PC-9 (cell line): ENCODE data around the gene EXT2. TPM values are rescaled to one million over a fixed set of nuclear protein-coding genes. Genes with fewer than 3 reads are reported as not detected.

Experiments
- BruUV-seq: library from RNA; stranded (reverse); fragments of 400-500 nt; replicated peaks from 2 replicates; lab custom pipeline; 2021; lab: Mats Ljungman, UMichigan
- CTCF ChIA-PET: fragments of 300-600 bp; sonication (Branson Sonifier 250); formaldehyde crosslinking; loops from one replicate; lab custom pipeline; 2022; ENCODE audit warnings: antibody characterized with exemption; lab: Charles Lee
- POLR2A ChIA-PET: fragments of 300-600 bp; sonication (Branson Sonifier 250); formaldehyde crosslinking; loops from one replicate; lab custom pipeline; 2022; ENCODE audit warnings: antibody characterized with exemption; ENCODE audit not compliant: unreplicated experiment; lab: Charles Lee
- DNase-seq, 2 experiments: peaks; one replicate each; pipeline versions ENCODE4 v3.0.0 to v3.0.0-alpha.2; 2015 to 2022; ENCODE audit warnings: mixed read lengths in 1 of 2
- H2AFZ ChIP-seq: fragments of 200-600 bp; sonication (generic); 2 replicates; pipeline ENCODE4 v1.8.1; 2017; ENCODE audit warnings: antibody characterized with exemption
- H3F3A ChIP-seq: fragments of 200-600 bp; sonication (generic); 2 replicates; pipeline ENCODE4 v1.8.1; 2017; ENCODE audit warnings: antibody characterized with exemption, mild to moderate bottlenecking, low read depth; ENCODE audit not compliant: insufficient read depth
- H3K27ac ChIP-seq: fragments of 200-600 bp; sonication (generic); 2 replicates; pipeline ENCODE4 v1.6.1; 2016; ENCODE audit warnings: mixed run types
- H3K27me3 ChIP-seq: fragments of 200-600 bp; sonication (generic); 2 replicates; pipeline ENCODE4 v1.6.1; 2016; ENCODE audit warnings: low read depth, mixed run types; ENCODE audit not compliant: insufficient read depth
- H3K36me3 ChIP-seq: fragments of 200-600 bp; sonication (generic); 2 replicates; pipeline ENCODE4 v1.6.1; 2016; ENCODE audit warnings: low read depth, mixed run types
- H3K4me1 ChIP-seq: fragments of 200-600 bp; sonication (generic); replicated peaks from 2 replicates; pipeline ENCODE4 v1.6.1; 2016; ENCODE audit warnings: mixed run types; ENCODE audit not compliant: insufficient read depth
- H3K4me2 ChIP-seq: fragments of 200-600 bp; sonication (generic); 2 replicates; pipeline ENCODE4 v1.6.1; 2017; ENCODE audit warnings: mixed run types
- H3K4me3 ChIP-seq: fragments of 200-600 bp; sonication (generic); 2 replicates; pipeline ENCODE4 v1.6.1; 2016; ENCODE audit warnings: mixed run types
- H3K79me2 ChIP-seq: fragments of 200-600 bp; sonication (generic); 2 replicates; pipeline ENCODE4 v1.6.1; 2017; ENCODE audit warnings: low read depth, mixed run types
- H3K9me2 ChIP-seq: fragments of 200-600 bp; sonication (generic); 2 replicates; pipeline ENCODE4 v1.8.1; 2017; ENCODE audit warnings: mild to moderate bottlenecking; ENCODE audit not compliant: insufficient read depth
- H3K9me3 ChIP-seq: fragments of 200-600 bp; sonication (generic); 2 replicates; pipeline ENCODE4 v1.8.1; 2016; ENCODE audit warnings: low read depth; ENCODE audit not compliant: insufficient read depth
- H4K20me1 ChIP-seq: fragments of 200-600 bp; sonication (generic); 2 replicates; pipeline ENCODE4 v1.8.1; 2017; ENCODE audit not compliant: insufficient read depth
- CTCF ChIP-seq: fragments of 200-600 bp; sonication (generic); conservative IDR thresholded peaks from 2 replicates; pipeline ENCODE4 v1.6.1; 2017; ENCODE audit warnings: mixed run types, antibody characterized with exemption, mild to moderate bottlenecking, moderate library complexity
- EZH2 ChIP-seq: fragments of 200-600 bp; sonication (generic); IDR thresholded peaks from 2 replicates; pipeline ENCODE4 v1.8.0; 2017; ENCODE audit warnings: antibody characterized with exemption, low read depth
- intact Hi-C: fragments of 100-400 bp; cut with micrococcal nuclease; formaldehyde crosslinking; loops from one replicate; pipeline ENCODE4 v1.10.0; 2022; ENCODE audit not compliant: unreplicated experiment
- total RNA-seq: library from RNA; stranded (reverse); gene quantifications from 2 replicates; pipeline ENCODE4 v1.2.3, GENCODE V29; 2021

EXT2 gene
- total RNA-seq, 1 experiment from 2014 or later = 72.4 TPM

- Histone ChIP-seq H3F3A (peaks cover 35% of the 10 kb centered on the region), H3K27ac (peak overlapping the region; percentile 70; the same call in 1 of the 2 replicates), H3K4me3 (no peak overlapping the region), H3K4me1 (peaks cover 38% of the 10 kb centered on the region), H3K27me3 (no peaks in the 10 kb centered on the region), H3K79me2 (0 out of 2 replicates have a peak, but pooled peaks cover 5% of the 10 kb centered on the region), H3K9me2 (no peaks in the 10 kb centered on the region), H3K36me3 (0 out of 2 replicates have a peak, but pooled peaks cover 5% of the 10 kb centered on the region), H3K4me2 (peak overlapping the region; percentile 70), H3K9me3 (no peaks in the 10 kb centered on the region), H2AFZ (no peak overlapping the region), H4K20me1 (peaks cover 8% of the 10 kb centered on the region)
- TF ChIP-seq EZH2 (no peak), CTCF (no peak)
- ChIA-PET POLR2A (no interaction called here), CTCF (interaction anchor here (0.6 kb wide), 1 partner anchor 110 kb away, joined by 4 read pairs; no protein-coding TSS in a partner anchor)
- no TSS peak for BruUV-seq
- intact Hi-C loops = no loop called here
- no peak for DNase-seq
These were observed 49.7 kb downstream of the EXT2 start for GRCh38 chr11:44145011-44145775.

- intact Hi-C loops = no loop called here
- Histone ChIP-seq H3K4me1 (peaks cover 38% of the 10 kb centered on the region), H3K4me2 (no peak overlapping the region), H3K27me3 (no peaks in the 10 kb centered on the region), H3K79me2 (0 out of 2 replicates have a peak, but pooled peaks cover 5% of the 10 kb centered on the region), H3K9me3 (no peaks in the 10 kb centered on the region), H3K36me3 (0 out of 2 replicates have a peak, but pooled peaks cover 5% of the 10 kb centered on the region), H3F3A (peaks cover 35% of the 10 kb centered on the region), H2AFZ (no peak overlapping the region), H3K4me3 (no peak overlapping the region), H3K27ac (no peak overlapping the region), H3K9me2 (no peaks in the 10 kb centered on the region), H4K20me1 (peaks cover 8% of the 10 kb centered on the region)
- CTCF ChIA-PET = no interaction called here
- TF ChIP-seq CTCF (no peak), EZH2 (no peak)
- POLR2A ChIA-PET = no interaction called here
- no peak for DNase-seq
- no TSS peak for BruUV-seq
These were observed 51.5 kb downstream of the EXT2 start for GRCh38 chr11:44146931-44147330.

GRCh38 chr11:44147751-44148150 lies 52.3 kb downstream of the EXT2 start:
- intact Hi-C loops = no loop called here
- Histone ChIP-seq H3F3A (peaks cover 28% of the 10 kb centered on the region), H3K4me2 (no peak overlapping the region), H3K79me2 (0 out of 2 replicates have a peak, but pooled peaks cover 5% of the 10 kb centered on the region), H3K4me3 (no peak overlapping the region), H2AFZ (no peak overlapping the region), H3K4me1 (peaks cover 30% of the 10 kb centered on the region), H3K27ac (no peak overlapping the region), H3K36me3 (0 out of 2 replicates have a peak, but pooled peaks cover 5% of the 10 kb centered on the region), H3K27me3 (no peaks in the 10 kb centered on the region), H3K9me3 (no peaks in the 10 kb centered on the region), H4K20me1 (peaks cover 8% of the 10 kb centered on the region), H3K9me2 (no peaks in the 10 kb centered on the region)
- no peak for TF ChIP-seq EZH2
- TF ChIP-seq CTCF = no peak
- POLR2A ChIA-PET = no interaction called here
- BruUV-seq = no TSS peak
- CTCF ChIA-PET = no interaction called here
- DNase-seq = no peak
